ENCODE data around the gene ASIC2.

ASIC2 gene

GRCh38 chr17:33292981-33293867 lies at the start of gene ASIC2:
Gene ASIC2, minus strand, starts transcription at chr17:33293295.
- no peak for DNase-seq

- no peak for DNase-seq
Measured at GRCh38 chr17:33342025-33342424, 48.9 kb upstream of the ASIC2 start.

GRCh38 chr17:33338242-33338641 lies 45.1 kb upstream of the ASIC2 start:
- DNase-seq = no peak

GRCh38 chr17:33335491-33336173 lies 42.5 kb upstream of the ASIC2 start:
- no peak for DNase-seq

GRCh38 chr17:33334703-33335102 lies 41.6 kb upstream of the ASIC2 start:
- no peak for DNase-seq

- no peak for DNase-seq
Measured at GRCh38 chr17:33330877-33331276, 37.8 kb upstream of the ASIC2 start.

- DNase-seq = no peak
Measured at GRCh38 chr17:33328129-33328528, 35.0 kb upstream of the ASIC2 start.

GRCh38 chr17:33324736-33325135 lies 31.6 kb upstream of the ASIC2 start:
- DNase-seq = no peak

GRCh38 chr17:33322063-33322462 lies 29.0 kb upstream of the ASIC2 start:
- no peak for DNase-seq

GRCh38 chr17:33318241-33318640 lies 25.1 kb upstream of the ASIC2 start:
- no peak for DNase-seq

GRCh38 chr17:33316746-33317145 lies 23.7 kb upstream of the ASIC2 start:
- DNase-seq = no peak

- DNase-seq = no peak
Measured at GRCh38 chr17:33310296-33310695, 17.2 kb upstream of the ASIC2 start.

- DNase-seq = no peak
Measured at GRCh38 chr17:33303254-33303653, 10.2 kb upstream of the ASIC2 start.

- DNase-seq = no peak
Measured at GRCh38 chr17:33302394-33302793, 9.3 kb upstream of the ASIC2 start.

- DNase-seq = no peak
Measured at GRCh38 chr17:33300241-33300640, 7.1 kb upstream of the ASIC2 start.

GRCh38 chr17:33299115-33299514 lies 6.0 kb upstream of the ASIC2 start:
- no peak for DNase-seq

GRCh38 chr17:33297643-33298042 lies 4.5 kb upstream of the ASIC2 start:
- no peak for DNase-seq

GRCh38 chr17:33294994-33295393 lies 1.9 kb upstream of the ASIC2 start:
- no peak for DNase-seq

GRCh38 chr17:33292201-33292980 lies 704 bp downstream of the ASIC2 start:
- no peak for DNase-seq

GRCh38 chr17:33291248-33292200 lies 1.6 kb downstream of the ASIC2 start:
- DNase-seq = no peak

- DNase-seq = no peak
Measured at GRCh38 chr17:33290253-33290652, 2.8 kb downstream of the ASIC2 start.

- DNase-seq = no peak
Measured at GRCh38 chr17:33288954-33289353, 4.1 kb downstream of the ASIC2 start.

Measured in CD4-positive, alpha-beta T cell treated with Interleukin-12 subunit alpha and Interleukin-12 subunit beta, for 1 hour (primary cell).